ENCODE data around the gene OGFOD3.

OGFOD3 gene, protein sequence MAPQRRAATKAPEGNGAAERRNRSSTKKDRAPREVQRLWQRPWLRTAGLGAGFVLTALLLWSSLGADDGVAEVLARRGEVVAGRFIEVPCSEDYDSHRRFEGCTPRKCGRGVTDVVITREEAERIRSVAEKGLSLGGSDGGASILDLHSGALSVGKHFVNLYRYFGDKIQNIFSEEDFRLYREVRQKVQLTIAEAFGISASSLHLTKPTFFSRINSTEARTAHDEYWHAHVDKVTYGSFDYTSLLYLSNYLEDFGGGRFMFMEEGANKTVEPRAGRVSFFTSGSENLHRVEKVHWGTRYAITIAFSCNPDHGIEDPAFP

DNA sequence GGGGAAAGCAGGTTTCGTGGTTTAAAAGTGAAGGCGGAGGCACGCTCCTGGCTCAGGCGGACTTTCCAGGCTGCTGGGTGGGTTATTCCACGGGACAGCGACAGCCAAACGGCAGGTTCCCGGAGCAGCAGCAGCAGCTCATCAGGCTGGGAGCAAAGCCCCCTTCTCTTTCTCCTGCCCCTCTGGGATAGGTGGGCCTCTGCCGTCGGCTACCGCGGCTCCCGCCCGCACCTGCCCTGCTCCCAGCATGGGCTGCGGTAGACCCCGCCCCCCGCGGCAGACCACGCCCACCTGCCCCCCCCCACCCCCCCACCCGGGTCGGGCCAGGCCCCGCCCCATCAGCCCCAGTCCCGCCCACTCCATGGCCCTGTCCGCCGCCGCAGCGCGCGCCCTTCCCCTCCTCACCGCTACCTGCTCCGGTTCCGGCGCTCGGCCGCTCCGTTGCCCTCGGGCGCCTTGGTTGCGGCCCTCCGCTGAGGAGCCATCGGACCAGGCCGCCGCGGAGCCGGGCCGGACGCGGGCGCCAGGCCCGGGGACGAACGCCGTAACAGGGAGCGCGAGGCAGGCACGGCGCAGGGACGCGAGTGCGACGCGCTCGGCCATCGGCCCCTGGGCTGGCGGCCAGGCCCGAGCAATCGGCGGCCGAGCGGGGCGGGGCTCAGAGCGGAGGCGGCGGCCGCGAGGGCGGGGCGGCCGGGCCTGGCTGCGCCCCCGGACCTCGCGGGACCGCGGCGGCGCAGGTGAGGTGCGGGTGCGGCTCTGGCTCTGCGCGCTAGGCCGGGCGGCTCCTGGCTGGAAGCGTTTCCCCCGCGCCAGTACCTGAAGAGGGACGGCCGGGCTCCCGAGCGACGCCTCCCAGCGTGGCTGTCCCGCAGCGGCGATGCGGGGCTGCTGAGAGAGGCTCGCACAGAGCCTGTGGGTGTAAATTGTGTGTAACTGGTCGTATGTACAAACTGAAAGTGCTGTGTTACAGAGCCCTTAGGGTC is at the start of gene OGFOD3, which contains the start of gene HEXD:
TSS of gene OGFOD3 (minus strand) at position 586 of the 986 bp plus-strand sequence. CDS start at position 485, 101 bp downstream.
TSS of gene HEXD (plus strand) at position 347 of the 986 bp plus-strand sequence. CDS start 1,453 bp downstream, outside the sequence.
- TF ChIP-seq ARNT (IDR thresholded peaks at IDR 0.05) (peak; percentile 88), L3MBTL2 (conservative IDR thresholded peaks at IDR 0.05) (peak; percentile 45), FOXM1 (IDR thresholded peaks at IDR 0.05; ENCODE audit: borderline replicate concordance) (peak; percentile 93), BHLHE40 (IDR thresholded peaks at IDR 0.05; ENCODE audit: borderline replicate concordance) (no peak), LEF1 (IDR thresholded peaks at IDR 0.05; ENCODE audit: borderline replicate concordance) (peak; percentile 49; the same call in 1 of the 2 replicates), FOXK2 (IDR thresholded peaks at IDR 0.05) (no peak)
- ChIA-PET POLR2A (interaction anchor here (1.1 to 1.2 kb wide), 2 partner anchors 27 to 52 kb away, joined by 3 read pairs; no protein-coding TSS in a partner anchor), CTCF (interaction anchor here (0.6 to 1.0 kb wide), 2 partner anchors 9 to 28 kb away, joined by 3 to 5 read pairs; no protein-coding TSS in a partner anchor)
- peak; percentile 98 for DNase-seq (ENCODE audit: extremely low spot score)

DNA sequence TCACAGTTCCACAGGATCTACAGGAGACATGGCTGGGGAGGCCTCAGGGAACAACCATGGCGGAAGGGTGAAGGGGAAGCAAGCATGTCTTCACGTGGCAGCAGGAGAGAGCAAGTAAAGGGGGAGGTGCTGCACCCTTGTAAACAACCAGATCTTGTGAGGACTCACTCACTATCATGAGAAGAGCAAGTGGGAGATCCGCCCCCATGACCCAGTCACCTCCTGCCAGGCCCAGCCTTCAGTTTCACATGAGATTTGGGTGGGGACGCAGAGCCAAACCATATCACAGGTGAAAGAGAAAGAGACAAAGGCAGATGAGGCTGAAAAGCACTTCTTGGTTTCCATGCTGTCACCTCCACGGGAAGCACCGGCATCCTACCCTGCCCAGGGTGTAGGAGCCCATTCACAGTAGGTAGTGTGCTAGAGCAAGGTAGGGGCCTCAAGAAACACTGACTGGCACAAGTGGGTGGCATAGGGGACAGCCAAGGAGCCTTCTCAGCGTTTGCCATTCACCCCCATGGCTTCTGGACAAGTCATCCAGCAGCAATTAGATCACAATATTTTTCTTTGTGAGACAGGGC is 46.7 kb upstream of the OGFOD3 start:
- POLR2A ChIA-PET = interaction anchor here (1.2 kb wide), 1 partner anchor 31 kb away, joined by 3 read pairs; no protein-coding TSS in a partner anchor
- CTCF ChIA-PET = no interaction called here
- DNase-seq (ENCODE audit: extremely low spot score) = no peak
- TF ChIP-seq FOXK2 (IDR thresholded peaks at IDR 0.05) (no peak), CTBP1 (IDR thresholded peaks at IDR 0.05; ENCODE audit: borderline replicate concordance) (no peak), TARDBP (IDR thresholded peaks at IDR 0.05) (no peak), ARNT (IDR thresholded peaks at IDR 0.05) (no peak), SP1 (IDR thresholded peaks at IDR 0.05) (no peak), NFRKB (IDR thresholded peaks at IDR 0.05) (no peak), HDGF (IDR thresholded peaks at IDR 0.05; ENCODE audit: borderline replicate concordance) (no peak), SUZ12 (IDR thresholded peaks at IDR 0.05) (no peak), L3MBTL2 (conservative IDR thresholded peaks at IDR 0.05) (no peak), FOXM1 (IDR thresholded peaks at IDR 0.05; ENCODE audit: borderline replicate concordance) (no peak), BHLHE40 (IDR thresholded peaks at IDR 0.05; ENCODE audit: borderline replicate concordance) (no peak)
- TF ChIP-seq, protein P1, sequence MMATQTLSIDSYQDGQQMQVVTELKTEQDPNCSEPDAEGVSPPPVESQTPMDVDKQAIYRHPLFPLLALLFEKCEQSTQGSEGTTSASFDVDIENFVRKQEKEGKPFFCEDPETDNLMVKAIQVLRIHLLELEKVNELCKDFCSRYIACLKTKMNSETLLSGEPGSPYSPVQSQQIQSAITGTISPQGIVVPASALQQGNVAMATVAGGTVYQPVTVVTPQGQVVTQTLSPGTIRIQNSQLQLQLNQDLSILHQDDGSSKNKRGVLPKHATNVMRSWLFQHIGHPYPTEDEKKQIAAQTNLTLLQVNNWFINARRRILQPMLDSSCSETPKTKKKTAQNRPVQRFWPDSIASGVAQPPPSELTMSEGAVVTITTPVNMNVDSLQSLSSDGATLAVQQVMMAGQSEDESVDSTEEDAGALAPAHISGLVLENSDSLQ (IDR thresholded peaks at IDR 0.05) = no peak

DNA sequence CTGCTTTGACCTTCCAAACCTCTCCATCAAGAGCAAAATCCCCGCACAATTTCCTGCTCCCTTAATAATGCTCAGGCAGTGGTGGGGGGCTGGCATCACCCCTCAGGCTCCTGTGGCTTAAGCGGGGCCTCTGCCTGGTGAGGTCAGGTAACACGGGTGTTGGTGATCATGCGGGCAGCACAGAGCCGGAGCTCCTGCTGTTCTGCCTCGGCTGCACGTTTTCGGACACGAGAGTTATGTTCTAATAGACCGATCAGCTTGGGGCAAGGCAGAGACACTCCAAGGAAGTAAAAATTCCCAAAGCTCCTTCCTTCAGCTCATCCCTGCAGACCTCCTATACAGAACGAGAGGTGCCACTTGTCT is 46.2 kb upstream of the OGFOD3 start:
- TF ChIP-seq FOXA1 (IDR thresholded peaks at IDR 0.05) (no peak), FOXK2 (IDR thresholded peaks at IDR 0.05) (no peak), NFRKB (IDR thresholded peaks at IDR 0.05) (no peak), SP1 (IDR thresholded peaks at IDR 0.05) (no peak), CTBP1 (IDR thresholded peaks at IDR 0.05; ENCODE audit: borderline replicate concordance) (no peak), FOXM1 (IDR thresholded peaks at IDR 0.05; ENCODE audit: borderline replicate concordance) (no peak)
- ChIA-PET CTCF (no interaction called here), POLR2A (interaction anchor here (1.0 to 1.2 kb wide), 2 partner anchors 9 to 32 kb away, joined by 3 read pairs; no protein-coding TSS in a partner anchor)
- DNase-seq (ENCODE audit: extremely low spot score) = no peak

DNA sequence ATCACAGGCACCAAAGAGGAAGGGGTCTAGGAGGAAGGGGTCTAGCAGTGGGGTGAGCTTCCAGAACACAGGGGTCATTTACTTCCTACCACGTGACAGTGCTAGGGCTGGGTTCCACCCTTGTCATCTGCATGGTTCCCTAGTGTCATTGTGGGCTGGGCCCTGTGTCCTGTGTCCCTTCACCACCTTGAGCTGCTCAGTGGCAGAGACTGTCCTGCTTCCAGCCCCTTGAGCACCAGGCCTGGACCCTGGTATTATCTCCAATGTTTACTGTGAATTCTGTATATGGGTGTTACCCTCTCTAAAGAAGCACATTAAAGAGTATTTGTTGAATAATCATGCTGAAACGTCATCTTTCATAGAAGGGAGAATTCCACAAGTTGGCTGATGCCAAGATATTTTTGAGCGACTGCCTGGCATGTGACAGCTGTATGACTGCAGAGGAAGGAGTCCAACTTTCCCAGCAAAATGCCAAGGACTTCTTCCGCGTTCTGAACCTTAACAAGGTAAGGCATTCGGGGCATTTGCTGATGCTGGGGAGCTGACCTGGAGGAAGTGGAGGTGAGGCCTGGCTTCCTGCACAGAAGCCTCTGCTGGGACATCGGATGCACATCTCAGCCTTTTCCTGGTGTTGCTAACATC is 45.7 kb upstream of the OGFOD3 start:
- DNase-seq (ENCODE audit: extremely low spot score) = no peak
- TF ChIP-seq ARNT (IDR thresholded peaks at IDR 0.05) = no peak
- TF ChIP-seq TARDBP (IDR thresholded peaks at IDR 0.05) = no peak
- no peak for TF ChIP-seq LEF1 (IDR thresholded peaks at IDR 0.05; ENCODE audit: borderline replicate concordance)
- TF ChIP-seq L3MBTL2 (conservative IDR thresholded peaks at IDR 0.05) = no peak
- no peak for TF ChIP-seq NFRKB (IDR thresholded peaks at IDR 0.05)
- POLR2A ChIA-PET = interaction anchor here (1.0 to 1.6 kb wide), 3 partner anchors 9 to 32 kb away, joined by 3 read pairs; no protein-coding TSS in a partner anchor
- CTCF ChIA-PET = no interaction called here

DNA sequence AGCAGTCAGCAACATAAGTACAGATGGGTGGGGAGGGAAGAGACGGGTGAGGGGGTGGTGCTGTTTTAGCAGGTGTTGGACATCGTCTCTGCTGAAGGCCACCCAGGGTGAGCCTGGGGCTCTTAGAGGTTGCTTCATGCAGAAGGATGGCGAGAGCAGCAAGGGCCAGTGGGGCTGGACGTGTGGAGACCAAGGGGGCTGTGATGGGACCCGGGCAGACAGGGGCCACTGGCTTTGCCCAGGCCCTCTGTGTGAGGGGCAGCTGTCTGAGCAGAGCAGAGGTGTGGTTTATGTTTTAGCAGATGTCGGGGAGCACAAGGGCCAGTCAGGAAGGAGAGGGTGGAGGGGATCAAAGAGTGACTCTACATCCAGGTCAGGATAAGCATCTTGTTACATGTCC is 45.0 kb upstream of the OGFOD3 start:
- TF ChIP-seq BHLHE40 (IDR thresholded peaks at IDR 0.05; ENCODE audit: borderline replicate concordance) = no peak
- no peak for TF ChIP-seq ELF4 (IDR thresholded peaks at IDR 0.05)
- TF ChIP-seq, protein P1 (IDR thresholded peaks at IDR 0.05) = no peak
- no peak for TF ChIP-seq ARNT (IDR thresholded peaks at IDR 0.05)
- no peak for TF ChIP-seq FOXK2 (IDR thresholded peaks at IDR 0.05)
- TF ChIP-seq LEF1 (IDR thresholded peaks at IDR 0.05; ENCODE audit: borderline replicate concordance) = no peak
- TF ChIP-seq CTBP1 (IDR thresholded peaks at IDR 0.05; ENCODE audit: borderline replicate concordance) = no peak
- TF ChIP-seq NFRKB (IDR thresholded peaks at IDR 0.05) = no peak
- TF ChIP-seq FOXA1 (IDR thresholded peaks at IDR 0.05) = no peak
- TF ChIP-seq SP1 (IDR thresholded peaks at IDR 0.05) = no peak
- TF ChIP-seq L3MBTL2 (conservative IDR thresholded peaks at IDR 0.05) = no peak
- no peak for TF ChIP-seq TARDBP (IDR thresholded peaks at IDR 0.05)
- TF ChIP-seq ZNF384 (IDR thresholded peaks at IDR 0.05) = no peak
- TF ChIP-seq SUZ12 (IDR thresholded peaks at IDR 0.05) = no peak
- no peak for DNase-seq (ENCODE audit: extremely low spot score)
- POLR2A ChIA-PET = interaction anchor here (1.6 kb wide), 1 partner anchor 11 kb away, joined by 3 read pairs; no protein-coding TSS in a partner anchor
- CTCF ChIA-PET = no interaction called here
